ENCODE measurements around the gene CAMTA1.

DNA sequence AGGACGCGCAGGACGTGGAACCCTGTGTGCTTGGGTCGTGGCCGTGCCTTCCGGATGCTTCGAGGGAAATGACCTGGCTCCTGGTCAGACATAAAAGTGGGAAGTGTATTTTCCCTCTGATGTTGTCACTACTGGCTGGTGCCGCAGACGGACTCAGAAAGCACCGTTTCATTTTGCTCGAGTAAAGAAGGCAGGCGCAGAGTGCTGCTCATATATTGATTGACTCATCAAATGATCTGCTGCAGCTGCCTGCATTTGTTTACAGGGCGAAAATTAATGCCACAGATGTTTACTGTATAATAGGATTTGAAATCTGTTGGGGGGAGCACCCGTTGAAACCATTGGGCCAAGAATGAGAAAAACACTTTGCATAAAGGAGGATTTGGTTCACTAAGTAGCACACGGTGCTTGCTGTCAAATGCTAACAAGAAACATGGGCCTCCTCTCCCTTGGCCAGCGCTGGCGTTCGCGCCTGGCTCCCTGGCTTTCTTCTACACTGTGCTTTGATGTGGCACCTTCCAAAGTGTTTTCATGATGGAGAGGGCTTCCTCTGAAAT, 365.5 kb downstream of the CAMTA1 start:
- TF ChIP-seq, protein P1, sequence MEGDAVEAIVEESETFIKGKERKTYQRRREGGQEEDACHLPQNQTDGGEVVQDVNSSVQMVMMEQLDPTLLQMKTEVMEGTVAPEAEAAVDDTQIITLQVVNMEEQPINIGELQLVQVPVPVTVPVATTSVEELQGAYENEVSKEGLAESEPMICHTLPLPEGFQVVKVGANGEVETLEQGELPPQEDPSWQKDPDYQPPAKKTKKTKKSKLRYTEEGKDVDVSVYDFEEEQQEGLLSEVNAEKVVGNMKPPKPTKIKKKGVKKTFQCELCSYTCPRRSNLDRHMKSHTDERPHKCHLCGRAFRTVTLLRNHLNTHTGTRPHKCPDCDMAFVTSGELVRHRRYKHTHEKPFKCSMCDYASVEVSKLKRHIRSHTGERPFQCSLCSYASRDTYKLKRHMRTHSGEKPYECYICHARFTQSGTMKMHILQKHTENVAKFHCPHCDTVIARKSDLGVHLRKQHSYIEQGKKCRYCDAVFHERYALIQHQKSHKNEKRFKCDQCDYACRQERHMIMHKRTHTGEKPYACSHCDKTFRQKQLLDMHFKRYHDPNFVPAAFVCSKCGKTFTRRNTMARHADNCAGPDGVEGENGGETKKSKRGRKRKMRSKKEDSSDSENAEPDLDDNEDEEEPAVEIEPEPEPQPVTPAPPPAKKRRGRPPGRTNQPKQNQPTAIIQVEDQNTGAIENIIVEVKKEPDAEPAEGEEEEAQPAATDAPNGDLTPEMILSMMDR (IDR thresholded peaks at IDR 0.05), result no peak
- TF ChIP-seq EP300 (IDR thresholded peaks at IDR 0.05; ENCODE audit: borderline replicate concordance in 1 of 2, low read depth in 1 of 2, low read length in 1 of 2) (no peak), RAD21 (IDR thresholded peaks at IDR 0.05; ENCODE audit: low read length) (no peak)
